ENCODE measurements around the gene SMURF2.

DNA sequence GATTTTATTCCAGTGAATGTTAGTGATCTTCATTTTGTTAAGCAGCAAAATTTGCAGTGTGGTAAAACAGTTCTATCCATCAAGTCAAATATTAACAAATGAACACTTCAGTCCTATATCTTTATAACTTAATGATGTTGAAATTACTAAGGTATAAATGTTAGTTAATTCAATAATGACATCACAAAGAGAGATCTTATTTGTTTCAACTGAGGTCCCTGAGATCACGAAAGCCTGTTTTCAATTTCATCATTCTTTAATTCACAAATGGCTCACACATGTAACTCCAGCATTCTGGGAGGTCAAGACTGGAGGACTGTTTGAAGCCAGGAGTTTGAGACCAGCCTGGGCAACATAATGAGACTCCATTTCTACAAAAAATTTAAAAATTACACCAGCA lies 13.9 kb downstream of the SMURF2 start:
- TF ChIP-seq, protein P1, sequence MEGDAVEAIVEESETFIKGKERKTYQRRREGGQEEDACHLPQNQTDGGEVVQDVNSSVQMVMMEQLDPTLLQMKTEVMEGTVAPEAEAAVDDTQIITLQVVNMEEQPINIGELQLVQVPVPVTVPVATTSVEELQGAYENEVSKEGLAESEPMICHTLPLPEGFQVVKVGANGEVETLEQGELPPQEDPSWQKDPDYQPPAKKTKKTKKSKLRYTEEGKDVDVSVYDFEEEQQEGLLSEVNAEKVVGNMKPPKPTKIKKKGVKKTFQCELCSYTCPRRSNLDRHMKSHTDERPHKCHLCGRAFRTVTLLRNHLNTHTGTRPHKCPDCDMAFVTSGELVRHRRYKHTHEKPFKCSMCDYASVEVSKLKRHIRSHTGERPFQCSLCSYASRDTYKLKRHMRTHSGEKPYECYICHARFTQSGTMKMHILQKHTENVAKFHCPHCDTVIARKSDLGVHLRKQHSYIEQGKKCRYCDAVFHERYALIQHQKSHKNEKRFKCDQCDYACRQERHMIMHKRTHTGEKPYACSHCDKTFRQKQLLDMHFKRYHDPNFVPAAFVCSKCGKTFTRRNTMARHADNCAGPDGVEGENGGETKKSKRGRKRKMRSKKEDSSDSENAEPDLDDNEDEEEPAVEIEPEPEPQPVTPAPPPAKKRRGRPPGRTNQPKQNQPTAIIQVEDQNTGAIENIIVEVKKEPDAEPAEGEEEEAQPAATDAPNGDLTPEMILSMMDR (IDR thresholded peaks at IDR 0.05): no peak
- TF ChIP-seq CREB1 (CRISPR knock-in tag; IDR thresholded peaks at IDR 0.05) (no peak), SP1 (CRISPR knock-in tag; conservative IDR thresholded peaks at IDR 0.05) (no peak), KAT7 (CRISPR knock-in tag; IDR thresholded peaks at IDR 0.05; ENCODE audit: borderline replicate concordance) (no peak), GTF2I (CRISPR knock-in tag; conservative IDR thresholded peaks at IDR 0.05) (no peak), CBFB (CRISPR knock-in tag; IDR thresholded peaks at IDR 0.05; ENCODE audit: low read depth) (no peak), FOXJ3 (CRISPR knock-in tag; IDR thresholded peaks at IDR 0.05; ENCODE audit: borderline replicate concordance) (no peak), TEAD4 (CRISPR knock-in tag; IDR thresholded peaks at IDR 0.05) (no peak), ATF1 (CRISPR knock-in tag; IDR thresholded peaks at IDR 0.05) (no peak)
- TF ChIP-seq, protein P2, sequence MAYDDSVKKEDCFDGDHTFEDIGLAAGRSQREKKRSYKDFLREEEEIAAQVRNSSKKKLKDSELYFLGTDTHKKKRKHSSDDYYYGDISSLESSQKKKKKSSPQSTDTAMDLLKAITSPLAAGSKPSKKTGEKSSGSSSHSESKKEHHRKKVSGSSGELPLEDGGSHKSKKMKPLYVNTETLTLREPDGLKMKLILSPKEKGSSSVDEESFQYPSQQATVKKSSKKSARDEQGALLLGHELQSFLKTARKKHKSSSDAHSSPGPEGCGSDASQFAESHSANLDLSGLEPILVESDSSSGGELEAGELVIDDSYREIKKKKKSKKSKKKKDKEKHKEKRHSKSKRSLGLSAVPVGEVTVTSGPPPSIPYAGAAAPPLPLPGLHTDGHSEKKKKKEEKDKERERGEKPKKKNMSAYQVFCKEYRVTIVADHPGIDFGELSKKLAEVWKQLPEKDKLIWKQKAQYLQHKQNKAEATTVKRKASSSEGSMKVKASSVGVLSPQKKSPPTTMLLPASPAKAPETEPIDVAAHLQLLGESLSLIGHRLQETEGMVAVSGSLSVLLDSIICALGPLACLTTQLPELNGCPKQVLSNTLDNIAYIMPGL (CRISPR knock-in tag; IDR thresholded peaks at IDR 0.05): no peak
- TF ChIP-seq, protein P3, sequence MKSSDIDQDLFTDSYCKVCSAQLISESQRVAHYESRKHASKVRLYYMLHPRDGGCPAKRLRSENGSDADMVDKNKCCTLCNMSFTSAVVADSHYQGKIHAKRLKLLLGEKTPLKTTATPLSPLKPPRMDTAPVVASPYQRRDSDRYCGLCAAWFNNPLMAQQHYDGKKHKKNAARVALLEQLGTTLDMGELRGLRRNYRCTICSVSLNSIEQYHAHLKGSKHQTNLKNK (CRISPR knock-in tag; IDR thresholded peaks at IDR 0.05): no peak
- TF ChIP-seq, protein P4, sequence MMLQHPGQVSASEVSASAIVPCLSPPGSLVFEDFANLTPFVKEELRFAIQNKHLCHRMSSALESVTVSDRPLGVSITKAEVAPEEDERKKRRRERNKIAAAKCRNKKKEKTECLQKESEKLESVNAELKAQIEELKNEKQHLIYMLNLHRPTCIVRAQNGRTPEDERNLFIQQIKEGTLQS (CRISPR knock-in tag; conservative IDR thresholded peaks at IDR 0.05): no peak

All from WTC11 (cell line).